Measurements from ENCODE around the gene ADAMTS2. TPM values are rescaled to one million over a fixed set of nuclear protein-coding genes. Genes with fewer than 3 reads are reported as not detected.

Gene ADAMTS2
- total RNA-seq, 1 experiment from 2014 or later, result 3.9 TPM

DNA sequence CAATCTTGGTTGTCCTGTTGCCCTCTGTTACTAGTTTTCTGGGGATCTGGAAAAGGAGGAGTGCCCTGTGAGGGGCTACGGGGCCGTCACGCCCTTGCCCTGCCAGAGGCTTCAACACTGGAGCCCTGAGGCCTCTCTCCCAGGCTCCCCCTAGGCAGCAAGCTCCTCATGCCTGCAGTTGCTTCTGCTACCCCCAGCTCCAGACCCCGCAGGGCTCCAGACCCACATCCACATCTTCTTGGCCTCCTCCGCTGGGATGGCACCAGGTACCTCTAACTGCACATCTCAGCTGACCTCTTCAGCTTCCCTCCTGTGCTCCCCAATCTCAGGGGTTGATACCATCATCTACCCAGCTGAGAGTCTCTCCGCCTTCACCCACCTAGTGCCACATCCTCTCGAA, 169.1 kb downstream of the ADAMTS2 start:
- Histone ChIP-seq H3K4me2 (ENCODE audit: low read length) (no peak overlapping the region), H3K4me3 (replicated peaks in 1 of 2; ENCODE audit: low read depth in 1 of 2, low read length in 2 of 2) (no peak overlapping the region), H4K20me1 (ENCODE audit: insufficient read depth) (no peaks in the 10 kb centered on the region), H3K27ac (ENCODE audit: low read depth, low read length) (no peak overlapping the region), H3K79me2 (ENCODE audit: insufficient read depth, low read length) (no peaks in the 10 kb centered on the region), H3K9me2 (ENCODE audit: insufficient read depth) (no peaks in the 10 kb centered on the region), H3K9me3 (ENCODE audit: control insufficient read depth in 1 of 2, insufficient read depth in 1 of 2, low read depth in 1 of 2, low read length in 2 of 2) (no peaks in the 10 kb centered on the region), H3K27me3 (ENCODE audit: insufficient read depth, low read length) (no peaks in the 10 kb centered on the region), H3K36me3 (ENCODE audit: control insufficient read depth in 1 of 2, insufficient read depth in 2 of 2, low read length in 2 of 2) (no peaks in the 10 kb centered on the region), H2AFZ (ENCODE audit: low read depth, low read length, poor library complexity, severe bottlenecking) (no peak overlapping the region), H3K4me1 (ENCODE audit: control insufficient read depth in 1 of 2, insufficient read depth in 2 of 2, low read length in 2 of 2) (no peaks in the 10 kb centered on the region), H3K9ac (ENCODE audit: low read length) (no peak overlapping the region)
- CTCF ChIA-PET, result no interaction called here
- ATAC-seq, result no peak
- intact Hi-C loops (cut with micrococcal nuclease), result no loop called here
- no TSS peak for BruUV-seq (replicated peaks)
- DNase-seq (ENCODE audit: low read depth, low spot score), result no peak
- POLR2A ChIA-PET, result no interaction called here
- TF ChIP-seq, protein P1, sequence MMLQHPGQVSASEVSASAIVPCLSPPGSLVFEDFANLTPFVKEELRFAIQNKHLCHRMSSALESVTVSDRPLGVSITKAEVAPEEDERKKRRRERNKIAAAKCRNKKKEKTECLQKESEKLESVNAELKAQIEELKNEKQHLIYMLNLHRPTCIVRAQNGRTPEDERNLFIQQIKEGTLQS (IDR thresholded peaks at IDR 0.05), result no peak
- TF ChIP-seq FOSL1 (IDR thresholded peaks at IDR 0.05; ENCODE audit: low read depth) (no peak), CBX3 (IDR thresholded peaks at IDR 0.05; ENCODE audit: low read depth) (no peak)
- RAD21 ChIA-PET (ENCODE audit: low non-redundant PET in 1 of 2, low total read pairs in 2 of 2, uncharacterized antibody in 2 of 2, unreplicated experiment in 2 of 2), result no interaction called here

DNA sequence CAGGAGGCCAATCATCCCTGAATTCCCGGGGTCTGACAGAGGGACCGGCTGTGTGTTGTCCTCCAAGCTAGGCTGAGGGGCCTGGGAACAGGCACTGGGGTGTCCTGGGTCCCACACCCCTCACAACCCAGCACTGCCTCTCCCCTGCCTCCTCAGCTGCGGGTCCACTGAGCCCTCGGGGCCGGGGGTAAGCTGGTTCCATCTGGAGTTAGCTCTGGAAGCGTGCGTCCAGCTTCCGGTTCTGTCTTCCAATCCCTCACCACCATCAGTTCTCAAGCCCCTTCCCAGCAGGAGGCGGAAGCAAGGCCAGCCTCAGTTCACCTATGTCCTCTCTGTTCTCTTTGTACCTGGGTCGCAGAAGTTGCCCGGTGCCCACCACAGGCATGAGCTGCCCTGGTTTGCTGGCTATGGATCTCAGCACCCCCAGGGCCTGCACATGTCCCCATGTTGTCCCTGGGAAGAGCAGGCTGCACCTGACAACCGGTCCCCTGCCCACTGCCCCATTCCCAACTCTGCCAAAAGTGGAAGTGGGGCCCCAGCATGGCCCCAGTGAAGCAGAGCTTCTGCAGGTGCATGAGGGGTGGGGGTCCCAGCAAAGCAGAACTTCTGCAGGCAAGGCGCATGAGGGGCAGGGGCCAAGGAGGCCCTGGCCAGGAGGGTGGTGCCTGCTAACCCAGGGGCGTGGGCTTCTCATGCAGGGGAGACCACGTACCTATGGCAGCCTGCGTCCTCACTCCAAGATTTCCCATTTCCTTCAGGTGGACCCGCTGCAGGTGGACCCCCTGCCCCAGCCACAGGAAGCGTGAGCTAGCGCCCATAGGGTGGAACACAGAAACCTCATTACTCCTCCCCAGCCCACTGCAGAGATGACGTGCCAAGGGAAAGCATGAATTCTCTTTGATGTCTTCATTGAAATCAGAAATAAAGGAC, 173.2 kb downstream of the ADAMTS2 start:
- ChIA-PET RAD21 (ENCODE audit: low non-redundant PET in 1 of 2, low total read pairs in 2 of 2, uncharacterized antibody in 2 of 2, unreplicated experiment in 2 of 2) (no interaction called here), CTCF (no interaction called here), POLR2A (no interaction called here)
- H3K9ac ChIP-seq (ENCODE audit: low read length), result no peak overlapping the region
- no peaks in the 10 kb centered on the region for H3K79me2 ChIP-seq (ENCODE audit: insufficient read depth, low read length)
- H3K27me3 ChIP-seq (ENCODE audit: insufficient read depth, low read length), result no peaks in the 10 kb centered on the region
- H3K27ac ChIP-seq (ENCODE audit: low read depth, low read length), result no peak overlapping the region
- DNase-seq (ENCODE audit: low read depth, low spot score) (no peak), ATAC-seq (no peak)
- no TSS peak for BruUV-seq (replicated peaks)
- peaks cover 0 to 3% of the 10 kb centered on the region in 2 experiments; a peak in 1 of 4 replicates for H3K4me1 ChIP-seq (ENCODE audit: control insufficient read depth in 1 of 2, insufficient read depth in 2 of 2, low read length in 2 of 2)
- intact Hi-C loops (cut with micrococcal nuclease), result no loop called here
- H3K4me3 ChIP-seq (replicated peaks in 1 of 2; ENCODE audit: low read depth in 1 of 2, low read length in 2 of 2), result no peak overlapping the region
- H2AFZ ChIP-seq (ENCODE audit: low read depth, low read length, poor library complexity, severe bottlenecking), result no peak overlapping the region
- H3K4me2 ChIP-seq (ENCODE audit: low read length), result no peak overlapping the region
- no peaks in the 10 kb centered on the region for H3K36me3 ChIP-seq (ENCODE audit: control insufficient read depth in 1 of 2, insufficient read depth in 2 of 2, low read length in 2 of 2)
- no peaks in the 10 kb centered on the region for H3K9me2 ChIP-seq (ENCODE audit: insufficient read depth)
- H3K9me3 ChIP-seq (ENCODE audit: control insufficient read depth in 1 of 2, insufficient read depth in 1 of 2, low read depth in 1 of 2, low read length in 2 of 2), result no peaks in the 10 kb centered on the region
- TF ChIP-seq TCF7L2 (IDR thresholded peaks at IDR 0.05; ENCODE audit: borderline replicate concordance, extremely low read depth, insufficient read depth, insufficient read length), result no peak
- H4K20me1 ChIP-seq (ENCODE audit: insufficient read depth), result no peaks in the 10 kb centered on the region

Measured in HCT116 (cell line).